Neuronal stem cell (in vitro differentiated cells): ENCODE measurements around the gene B3GALT5.

Experiments
- DNase-seq: peaks from one replicate; pipeline ENCODE4 v3.0.0-alpha.2; 2013; ENCODE audit warnings: low spot score
- H2AFZ ChIP-seq: one replicate; pipeline ENCODE4 v1.6.1; 2013; ENCODE audit warnings: mild to moderate bottlenecking, low read length, inconsistent platforms
- H2AK5ac ChIP-seq: 2 replicates; pipeline ENCODE4 v1.6.1; 2013; ENCODE audit warnings: low read depth, mild to moderate bottlenecking, inconsistent platforms, low read length, moderate library complexity, mixed read lengths
- H2BK120ac ChIP-seq: 2 replicates; pipeline ENCODE4 v1.6.1; 2013; ENCODE audit warnings: low read depth, mild to moderate bottlenecking, inconsistent platforms, low read length, moderate library complexity, mixed read lengths
- H2BK12ac ChIP-seq: one replicate; pipeline ENCODE4 v1.6.1; 2013; ENCODE audit warnings: low read length, inconsistent platforms
- H2BK15ac ChIP-seq: 2 replicates; pipeline ENCODE4 v1.6.1; 2013; ENCODE audit warnings: mild to moderate bottlenecking, low read length, inconsistent platforms, mixed read lengths
- H2BK5ac ChIP-seq: one replicate; pipeline ENCODE4 v1.6.1; 2013; ENCODE audit warnings: inconsistent platforms, mild to moderate bottlenecking, low read length, moderate library complexity
- H3K14ac ChIP-seq: one replicate; pipeline ENCODE4 v1.6.1; 2013; ENCODE audit warnings: low read length, inconsistent platforms
- H3K18ac ChIP-seq: 2 replicates; pipeline ENCODE4 v1.6.1; 2013; ENCODE audit warnings: low read length, inconsistent platforms
- H3K23ac ChIP-seq: 2 replicates; pipeline ENCODE4 v1.6.1; 2013; ENCODE audit warnings: low read depth, mild to moderate bottlenecking, mixed read lengths, low read length, inconsistent platforms; ENCODE audit not compliant: poor library complexity
- H3K27ac ChIP-seq: replicated peaks from 3 replicates; pipeline ENCODE4 v1.5.1; 2013; ENCODE audit warnings: low read length, inconsistent platforms
- H3K27me3 ChIP-seq, 3 experiments: 2 replicates each; pipeline ENCODE4 v1.6.1; 2013; ENCODE audit warnings: low read length in 3 of 3, mild to moderate bottlenecking in 2 of 3, inconsistent platforms in 1 of 3, low read depth in 1 of 3, mixed read lengths in 1 of 3, moderate library complexity in 1 of 3; ENCODE audit not compliant: control insufficient read depth in 3 of 3, insufficient read depth in 3 of 3
- H3K36me3 ChIP-seq, 2 donors: replicated peaks in 1 of 2; 2 replicates each; pipeline ENCODE4 v1.6.1; 2013; ENCODE audit warnings: low read length in 2 of 2; ENCODE audit not compliant: control insufficient read depth in 2 of 2, insufficient read depth in 2 of 2
- H3K4ac ChIP-seq: 2 replicates; pipeline ENCODE4 v1.6.1; 2013; ENCODE audit warnings: inconsistent platforms, mild to moderate bottlenecking, low read length, moderate library complexity
- H3K4me1 ChIP-seq, 2 donors: 1 replicate in 1 of 2; 2 replicates in 1 of 2; pipeline ENCODE4 v1.6.1; 2013; ENCODE audit warnings: low read length in 2 of 2, low read depth in 1 of 2; ENCODE audit not compliant: control insufficient read depth in 2 of 2, insufficient read depth in 1 of 2
- H3K4me2 ChIP-seq: one replicate; pipeline ENCODE4 v1.6.1; 2013; ENCODE audit warnings: mild to moderate bottlenecking, low read length, inconsistent platforms; ENCODE audit not compliant: insufficient read depth, poor library complexity, severe bottlenecking
- H3K4me3 ChIP-seq, 2 donors: 2 replicates each; pipeline ENCODE4 v1.5.1; 2013; ENCODE audit warnings: low read length in 2 of 2, mild to moderate bottlenecking in 2 of 2, inconsistent platforms in 1 of 2, moderate library complexity in 1 of 2
- H3K79me1 ChIP-seq: one replicate; pipeline ENCODE4 v1.6.1; 2013; ENCODE audit warnings: low read depth, mild to moderate bottlenecking, inconsistent platforms, low read length, moderate library complexity
- H3K9ac ChIP-seq: one replicate; pipeline ENCODE4 v1.6.1; 2013; ENCODE audit warnings: mild to moderate bottlenecking, low read depth, low read length, inconsistent platforms; ENCODE audit not compliant: poor library complexity
- H3K9me3 ChIP-seq, 2 donors: replicated peaks in 1 of 2; 2 replicates each; pipeline versions ENCODE3 to v1.6.1; 2013; ENCODE audit warnings: low read length in 2 of 2, mild to moderate bottlenecking in 2 of 2, inconsistent platforms in 1 of 2, low read depth in 1 of 2, mixed read lengths in 1 of 2, moderate library complexity in 1 of 2; ENCODE audit not compliant: control insufficient read depth in 2 of 2, insufficient read depth in 1 of 2
- H4K8ac ChIP-seq: one replicate; pipeline ENCODE4 v1.6.1; 2013; ENCODE audit warnings: low read depth, mild to moderate bottlenecking, inconsistent platforms, low read length, moderate library complexity
- H4K91ac ChIP-seq: one replicate; pipeline ENCODE4 v1.6.1; 2013; ENCODE audit warnings: low read length, low read depth, mild to moderate bottlenecking, inconsistent platforms; ENCODE audit not compliant: poor library complexity
- WGBS, 2 donors: extraction: QIAGEN DNeasy Blood & Tissue Kit; methylation state at CpG; one replicate each; pipeline ENCODE4 v1.1.7; 2013; ENCODE audit warnings: missing lambda C conversion rate in 2 of 2, mixed read lengths in 1 of 2; ENCODE audit not compliant: insufficient read length in 2 of 2, insufficient replicate concordance in 1 of 2; ENCODE audit errors: extremely low coverage in 2 of 2; 5-methylcytosine and 5-hydroxymethylcytosine counted together

The B3GALT5 gene

GRCh38 chr21:39666026-39666425 is 53.3 kb downstream of the B3GALT5 start:
- Histone ChIP-seq H2BK120ac (no peak overlapping the region), H4K91ac (no peak overlapping the region), H2BK15ac (no peak overlapping the region), H3K9me3 (no peaks in the 10 kb centered on the region), H3K18ac (no peak overlapping the region), H3K14ac (no peak overlapping the region), H2BK5ac (no peak overlapping the region), H3K4me1 (peaks cover 4 to 7% of the 10 kb centered on the region in 2 donors), H2AK5ac (no peak overlapping the region), H3K4ac (no peak overlapping the region), H2BK12ac (no peak overlapping the region), H3K9ac (no peak overlapping the region), H3K23ac (no peak overlapping the region), H3K79me1 (no peaks in the 10 kb centered on the region), H3K4me3 (no peak overlapping the region), H3K4me2 (no peak overlapping the region), H3K27ac (no peak overlapping the region), H2AFZ (no peak overlapping the region), H3K27me3 (no peaks in the 10 kb centered on the region), H3K36me3 (no peaks in the 10 kb centered on the region), H4K8ac (no peak overlapping the region)
- DNase-seq, result no peak
- WGBS, 2 donors, result no CpG with 5 or more reads among the region's 6 CpGs

- no peaks in the 10 kb centered on the region for H3K79me1 ChIP-seq
- H2AK5ac ChIP-seq, result no peak overlapping the region
- H3K14ac ChIP-seq, result no peak overlapping the region
- peak overlapping the region; percentile 49 for H3K18ac ChIP-seq
- DNase-seq, result no peak
- H3K4ac ChIP-seq, result no peak overlapping the region
- peaks cover 4 to 7% of the 10 kb centered on the region in 2 donors for H3K4me1 ChIP-seq
- no peak overlapping the region for H2BK12ac ChIP-seq
- H4K91ac ChIP-seq, result no peak overlapping the region
- H3K4me3 ChIP-seq, result no peak overlapping the region
- no peaks in the 10 kb centered on the region for H3K36me3 ChIP-seq
- H2BK5ac ChIP-seq, result no peak overlapping the region
- H3K27me3 ChIP-seq, result no peaks in the 10 kb centered on the region
- H2AFZ ChIP-seq, result no peak overlapping the region
- H3K9ac ChIP-seq, result no peak overlapping the region
- H2BK120ac ChIP-seq, result no peak overlapping the region
- H2BK15ac ChIP-seq, result no peak overlapping the region
- no peak overlapping the region for H3K27ac ChIP-seq
- H4K8ac ChIP-seq, result no peak overlapping the region
- peak overlapping the region; percentile 37 for H3K23ac ChIP-seq
- no peak overlapping the region for H3K4me2 ChIP-seq
- no peaks in the 10 kb centered on the region for H3K9me3 ChIP-seq
- no CpG with 5 or more reads among the region's 17 CpGs for WGBS, 2 donors
Measured at GRCh38 chr21:39666681-39667315, 54.1 kb downstream of the B3GALT5 start.

DNA sequence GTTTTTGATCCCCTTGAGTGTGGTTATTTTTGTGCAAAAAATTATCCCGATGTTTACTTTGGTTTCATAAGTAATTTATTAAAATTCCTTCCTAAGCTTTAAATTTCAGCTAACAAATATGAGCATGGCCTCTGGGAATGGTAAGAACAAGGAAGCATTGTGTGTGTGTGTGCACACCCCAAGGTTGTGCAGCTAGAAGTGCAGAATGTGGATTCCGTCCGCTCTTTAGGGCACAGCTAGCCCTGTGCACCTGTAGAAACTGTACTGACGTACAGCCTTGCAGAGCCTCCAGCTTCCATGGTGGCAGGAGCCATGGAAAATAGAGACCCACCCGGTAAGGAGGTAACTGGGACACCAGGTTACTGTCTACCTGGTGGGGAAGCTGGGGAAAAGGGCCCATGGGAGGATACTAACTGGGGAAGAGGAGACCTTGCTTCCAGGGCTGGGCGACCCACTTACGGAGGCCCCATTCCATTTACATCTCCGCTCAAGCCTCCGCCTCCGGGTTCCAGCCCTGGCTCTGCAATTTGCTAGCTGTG is 54.7 kb downstream of the B3GALT5 start:
- no peak overlapping the region for H2AFZ ChIP-seq
- H3K27me3 ChIP-seq, result no peaks in the 10 kb centered on the region
- H3K4ac ChIP-seq, result no peak overlapping the region
- H3K79me1 ChIP-seq, result no peaks in the 10 kb centered on the region
- no peak overlapping the region for H2AK5ac ChIP-seq
- H2BK12ac ChIP-seq, result no peak overlapping the region
- no CpG with 5 or more reads among the region's 10 CpGs for WGBS, 2 donors
- no peak overlapping the region for H3K4me3 ChIP-seq
- no peak overlapping the region for H3K23ac ChIP-seq
- no peak overlapping the region for H3K9ac ChIP-seq
- H2BK5ac ChIP-seq, result no peak overlapping the region
- no peak overlapping the region for H3K18ac ChIP-seq
- H3K14ac ChIP-seq, result no peak overlapping the region
- peaks cover 4 to 7% of the 10 kb centered on the region in 2 donors for H3K4me1 ChIP-seq
- no peak overlapping the region for H4K8ac ChIP-seq
- no peak for DNase-seq
- H4K91ac ChIP-seq, result no peak overlapping the region
- no peak overlapping the region for H2BK15ac ChIP-seq
- H3K4me2 ChIP-seq, result no peak overlapping the region
- H3K36me3 ChIP-seq, result no peaks in the 10 kb centered on the region
- no peak overlapping the region for H2BK120ac ChIP-seq
- no peaks in the 10 kb centered on the region for H3K9me3 ChIP-seq
- no peak overlapping the region for H3K27ac ChIP-seq

- H3K9ac ChIP-seq, result no peak overlapping the region
- no peak overlapping the region for H2BK12ac ChIP-seq
- no peak overlapping the region for H3K4ac ChIP-seq
- H3K23ac ChIP-seq, result no peak overlapping the region
- no peak overlapping the region for H2BK120ac ChIP-seq
- no peak overlapping the region for H4K91ac ChIP-seq
- H3K27ac ChIP-seq, result no peak overlapping the region
- H3K4me1 ChIP-seq, result peaks cover 2 to 3% of the 10 kb centered on the region in 2 donors
- H2BK5ac ChIP-seq, result no peak overlapping the region
- no peak for DNase-seq
- H3K79me1 ChIP-seq, result no peaks in the 10 kb centered on the region
- H3K27me3 ChIP-seq, result no peaks in the 10 kb centered on the region
- H3K14ac ChIP-seq, result no peak overlapping the region
- H2AK5ac ChIP-seq, result no peak overlapping the region
- no peak overlapping the region for H3K18ac ChIP-seq
- no peaks in the 10 kb centered on the region for H3K9me3 ChIP-seq
- no peak overlapping the region for H2AFZ ChIP-seq
- H2BK15ac ChIP-seq, result no peak overlapping the region
- no CpG with 5 or more reads among the region's 9 CpGs for WGBS, 2 donors
- no peak overlapping the region for H3K4me2 ChIP-seq
- H4K8ac ChIP-seq, result no peak overlapping the region
- no peaks in the 10 kb centered on the region for H3K36me3 ChIP-seq
- no peak overlapping the region for H3K4me3 ChIP-seq
Measured at GRCh38 chr21:39668369-39668768, 55.6 kb downstream of the B3GALT5 start.
